Measurements from ENCODE around the gene SGSM2.

DNA sequence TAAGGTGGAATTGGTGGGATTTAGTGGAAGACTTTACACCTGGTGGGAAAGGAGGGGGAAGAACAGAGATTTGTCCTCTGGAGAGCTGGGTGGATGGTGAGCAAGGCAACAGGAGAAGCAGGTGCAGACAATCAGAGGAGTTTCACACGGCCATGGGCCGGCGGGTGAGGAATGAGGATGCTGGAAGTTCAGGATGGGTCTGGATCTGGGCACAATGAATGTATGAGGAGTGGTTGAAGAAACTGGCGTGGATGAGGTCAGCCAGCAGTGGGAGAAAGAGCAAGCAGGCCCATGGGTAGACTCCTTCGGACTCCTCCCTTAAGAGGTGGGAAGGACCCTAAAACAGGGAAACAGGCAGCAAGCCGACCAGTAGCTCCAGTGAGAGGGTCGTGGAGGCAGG is 73.7 kb downstream of the SGSM2 start:
- TF ChIP-seq POLR2A (IDR thresholded peaks at IDR 0.05; ENCODE audit: low read length) (no peak), GATA1 (IDR thresholded peaks at IDR 0.05; ENCODE audit: low read depth, low read length) (no peak)

All from erythroblast (primary cell).